ENCODE data around the gene ATG4C.

The ATG4C gene

DNA sequence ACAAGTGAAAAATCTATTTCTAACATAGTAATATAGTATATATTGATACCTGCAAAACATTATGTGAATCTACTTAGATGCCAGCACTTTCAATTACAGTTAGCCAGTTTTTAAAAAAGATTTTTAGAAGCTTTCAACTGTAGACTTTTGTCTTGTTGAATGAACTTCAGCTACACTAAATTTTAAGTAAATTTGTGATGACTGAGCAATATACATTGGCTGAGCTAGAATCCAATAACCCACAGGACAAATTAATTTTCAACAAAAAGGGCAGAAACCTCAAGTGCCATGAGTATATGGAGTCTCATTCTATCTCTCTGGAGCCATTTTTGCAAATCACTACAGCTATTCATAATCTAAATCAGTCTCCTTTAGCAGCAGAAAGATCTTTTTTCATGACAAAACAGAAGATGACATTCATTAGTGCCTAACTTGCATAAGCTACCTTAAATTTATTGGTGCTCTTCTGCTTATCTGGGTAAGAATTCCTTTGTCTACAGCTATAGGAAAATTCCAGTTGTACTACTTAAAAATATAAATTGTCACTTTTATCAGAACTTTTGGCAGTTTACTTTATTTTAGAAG is 100.3 kb downstream of the ATG4C start:
- Histone ChIP-seq H3K4me2 (ENCODE audit: low read depth, low read length, poor library complexity, severe bottlenecking) (no peak overlapping the region), H4K20me1 (ENCODE audit: insufficient read depth, low read length, poor library complexity, severe bottlenecking) (no peaks in the 10 kb centered on the region), H3K9me2 (replicated peaks; ENCODE audit: low read depth, low read length) (no peaks in the 10 kb centered on the region), H3K4me3 (ENCODE audit: low read length, poor library complexity, severe bottlenecking) (no peak overlapping the region), H3K9me3 (ENCODE audit: insufficient read depth, low read depth, low read length) (no peaks in the 10 kb centered on the region), H3K27me3 (ENCODE audit: insufficient read depth, low read length, poor library complexity, severe bottlenecking) (no peaks in the 10 kb centered on the region), H3K4me1 (ENCODE audit: insufficient read depth, low read length, poor library complexity, severe bottlenecking) (no peaks in the 10 kb centered on the region), H3F3A (ENCODE audit: low read depth) (no peaks in the 10 kb centered on the region), H2AFZ (ENCODE audit: low read length) (no peak overlapping the region), H3K79me2 (ENCODE audit: insufficient read depth, low read length) (no peaks in the 10 kb centered on the region), H3K9ac (ENCODE audit: low read depth, low read length, poor library complexity, severe bottlenecking) (no peak overlapping the region), H3K36me3 (ENCODE audit: insufficient read depth, low read length) (no peaks in the 10 kb centered on the region)
- no peak for TF ChIP-seq EZH2phosphoT487 (IDR thresholded peaks at IDR 0.05; ENCODE audit: borderline replicate concordance)
- TF ChIP-seq, protein P1, sequence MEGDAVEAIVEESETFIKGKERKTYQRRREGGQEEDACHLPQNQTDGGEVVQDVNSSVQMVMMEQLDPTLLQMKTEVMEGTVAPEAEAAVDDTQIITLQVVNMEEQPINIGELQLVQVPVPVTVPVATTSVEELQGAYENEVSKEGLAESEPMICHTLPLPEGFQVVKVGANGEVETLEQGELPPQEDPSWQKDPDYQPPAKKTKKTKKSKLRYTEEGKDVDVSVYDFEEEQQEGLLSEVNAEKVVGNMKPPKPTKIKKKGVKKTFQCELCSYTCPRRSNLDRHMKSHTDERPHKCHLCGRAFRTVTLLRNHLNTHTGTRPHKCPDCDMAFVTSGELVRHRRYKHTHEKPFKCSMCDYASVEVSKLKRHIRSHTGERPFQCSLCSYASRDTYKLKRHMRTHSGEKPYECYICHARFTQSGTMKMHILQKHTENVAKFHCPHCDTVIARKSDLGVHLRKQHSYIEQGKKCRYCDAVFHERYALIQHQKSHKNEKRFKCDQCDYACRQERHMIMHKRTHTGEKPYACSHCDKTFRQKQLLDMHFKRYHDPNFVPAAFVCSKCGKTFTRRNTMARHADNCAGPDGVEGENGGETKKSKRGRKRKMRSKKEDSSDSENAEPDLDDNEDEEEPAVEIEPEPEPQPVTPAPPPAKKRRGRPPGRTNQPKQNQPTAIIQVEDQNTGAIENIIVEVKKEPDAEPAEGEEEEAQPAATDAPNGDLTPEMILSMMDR (conservative IDR thresholded peaks at IDR 0.05; ENCODE audit: low read length), result no peak

DNA sequence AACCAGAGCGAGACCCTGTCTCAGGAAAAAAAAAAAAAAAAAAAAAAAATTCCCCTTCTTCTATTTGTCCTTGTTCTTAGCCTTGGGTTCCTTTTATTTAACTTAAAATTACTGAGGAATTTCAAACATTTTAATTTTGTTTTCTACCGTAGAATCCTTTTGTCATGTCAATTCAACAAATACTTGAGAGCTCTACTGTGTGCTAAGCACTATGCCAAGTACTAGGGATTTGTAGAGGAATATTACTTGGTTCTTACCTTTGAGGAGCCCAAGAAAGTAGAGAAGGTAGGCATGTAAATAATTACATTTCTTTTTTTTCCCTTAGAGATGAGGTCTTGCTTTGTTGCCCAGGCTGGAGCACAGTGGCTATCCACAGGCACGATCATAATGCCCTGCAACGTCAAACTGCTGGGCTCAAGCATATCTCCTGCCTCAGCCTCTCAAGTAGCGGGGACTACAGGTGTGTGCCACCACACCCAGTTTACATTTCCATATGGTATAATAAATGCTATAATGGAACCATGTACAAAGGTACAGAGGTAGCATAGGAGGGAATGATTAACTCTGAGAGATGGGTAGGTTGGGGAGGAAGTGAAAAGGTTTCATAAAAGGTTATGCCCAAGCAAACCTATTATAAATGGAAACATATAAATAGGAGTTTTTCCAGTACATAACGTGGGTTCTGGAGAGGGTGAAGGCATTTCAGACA is 104.0 kb downstream of the ATG4C start:
- Histone ChIP-seq H3K4me2 (ENCODE audit: low read depth, low read length, poor library complexity, severe bottlenecking) (no peak overlapping the region), H3K9ac (ENCODE audit: low read depth, low read length, poor library complexity, severe bottlenecking) (no peak overlapping the region), H4K20me1 (ENCODE audit: insufficient read depth, low read length, poor library complexity, severe bottlenecking) (no peaks in the 10 kb centered on the region), H3K4me3 (ENCODE audit: low read length, poor library complexity, severe bottlenecking) (no peak overlapping the region), H3K9me2 (replicated peaks; ENCODE audit: low read depth, low read length) (no peaks in the 10 kb centered on the region), H3K79me2 (ENCODE audit: insufficient read depth, low read length) (no peaks in the 10 kb centered on the region), H3K4me1 (ENCODE audit: insufficient read depth, low read length, poor library complexity, severe bottlenecking) (no peaks in the 10 kb centered on the region), H3K9me3 (ENCODE audit: insufficient read depth, low read depth, low read length) (no peaks in the 10 kb centered on the region), H3K36me3 (ENCODE audit: insufficient read depth, low read length) (no peaks in the 10 kb centered on the region), H2AFZ (ENCODE audit: low read length) (no peak overlapping the region), H3F3A (ENCODE audit: low read depth) (no peaks in the 10 kb centered on the region), H3K27me3 (ENCODE audit: insufficient read depth, low read length, poor library complexity, severe bottlenecking) (no peaks in the 10 kb centered on the region)
- TF ChIP-seq, protein P1 (conservative IDR thresholded peaks at IDR 0.05; ENCODE audit: low read length), result no peak
- no peak for TF ChIP-seq EZH2phosphoT487 (IDR thresholded peaks at IDR 0.05; ENCODE audit: borderline replicate concordance)

DNA sequence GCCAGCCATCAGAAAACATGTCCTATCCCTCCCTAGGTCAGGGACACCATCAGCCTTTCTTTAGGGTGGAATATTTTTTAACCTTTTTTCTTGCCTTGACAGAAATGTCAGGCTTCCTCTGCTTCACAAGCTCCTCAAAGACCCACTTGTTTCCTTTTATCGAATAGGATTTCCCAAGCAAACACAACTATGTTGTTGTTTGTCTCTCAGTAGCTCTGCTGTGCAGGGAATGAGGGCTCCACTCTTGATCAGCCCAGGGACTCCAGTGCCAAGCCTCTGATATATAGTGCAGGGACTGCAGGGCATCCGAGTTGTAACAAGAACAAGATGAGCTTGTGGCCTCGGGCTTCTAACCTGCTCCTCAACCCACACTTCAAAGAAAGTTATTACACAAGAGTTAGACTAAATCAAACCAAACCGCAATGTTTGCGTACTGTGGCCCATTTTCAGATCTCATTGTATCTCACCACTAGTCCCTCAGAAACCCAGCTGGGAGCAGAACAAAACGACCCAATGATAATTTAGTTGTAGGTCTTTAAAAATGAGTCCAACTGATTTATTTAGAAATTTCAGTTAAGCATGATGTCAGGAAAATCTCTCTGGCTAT is 108.1 kb downstream of the ATG4C start:
- Histone ChIP-seq H3K4me3 (ENCODE audit: low read length, poor library complexity, severe bottlenecking) (no peak overlapping the region), H4K20me1 (ENCODE audit: insufficient read depth, low read length, poor library complexity, severe bottlenecking) (no peaks in the 10 kb centered on the region), H3K9me2 (replicated peaks; ENCODE audit: low read depth, low read length) (no peaks in the 10 kb centered on the region), H3F3A (ENCODE audit: low read depth) (no peaks in the 10 kb centered on the region), H3K36me3 (ENCODE audit: insufficient read depth, low read length) (no peaks in the 10 kb centered on the region), H2AFZ (ENCODE audit: low read length) (no peak overlapping the region), H3K9me3 (ENCODE audit: insufficient read depth, low read depth, low read length) (no peaks in the 10 kb centered on the region), H3K79me2 (ENCODE audit: insufficient read depth, low read length) (no peaks in the 10 kb centered on the region), H3K9ac (ENCODE audit: low read depth, low read length, poor library complexity, severe bottlenecking) (no peak overlapping the region), H3K4me2 (ENCODE audit: low read depth, low read length, poor library complexity, severe bottlenecking) (no peak overlapping the region), H3K4me1 (ENCODE audit: insufficient read depth, low read length, poor library complexity, severe bottlenecking) (no peaks in the 10 kb centered on the region), H3K27me3 (ENCODE audit: insufficient read depth, low read length, poor library complexity, severe bottlenecking) (no peaks in the 10 kb centered on the region)
- TF ChIP-seq, protein P1 (conservative IDR thresholded peaks at IDR 0.05; ENCODE audit: low read length), result no peak
- no peak for TF ChIP-seq EZH2phosphoT487 (IDR thresholded peaks at IDR 0.05; ENCODE audit: borderline replicate concordance)

All from Loucy (cell line).